NCI-H345 treated with DMSO at 0.1 percent for 48 hours (cell line): ENCODE measurements around the gene KCNQ1.

Source experiments
- DNase-seq: peaks from one replicate; lab custom pipeline; 2025; ENCODE audit not compliant: unreplicated experiment; lab: John Stamatoyannopoulos, UW

Gene KCNQ1

GRCh38 chr11:2661173-2662023 is 216.6 kb downstream of the KCNQ1 start:
- no peak for DNase-seq

GRCh38 chr11:2662024-2662312 is 217.2 kb downstream of the KCNQ1 start:
- no peak for DNase-seq

DNA sequence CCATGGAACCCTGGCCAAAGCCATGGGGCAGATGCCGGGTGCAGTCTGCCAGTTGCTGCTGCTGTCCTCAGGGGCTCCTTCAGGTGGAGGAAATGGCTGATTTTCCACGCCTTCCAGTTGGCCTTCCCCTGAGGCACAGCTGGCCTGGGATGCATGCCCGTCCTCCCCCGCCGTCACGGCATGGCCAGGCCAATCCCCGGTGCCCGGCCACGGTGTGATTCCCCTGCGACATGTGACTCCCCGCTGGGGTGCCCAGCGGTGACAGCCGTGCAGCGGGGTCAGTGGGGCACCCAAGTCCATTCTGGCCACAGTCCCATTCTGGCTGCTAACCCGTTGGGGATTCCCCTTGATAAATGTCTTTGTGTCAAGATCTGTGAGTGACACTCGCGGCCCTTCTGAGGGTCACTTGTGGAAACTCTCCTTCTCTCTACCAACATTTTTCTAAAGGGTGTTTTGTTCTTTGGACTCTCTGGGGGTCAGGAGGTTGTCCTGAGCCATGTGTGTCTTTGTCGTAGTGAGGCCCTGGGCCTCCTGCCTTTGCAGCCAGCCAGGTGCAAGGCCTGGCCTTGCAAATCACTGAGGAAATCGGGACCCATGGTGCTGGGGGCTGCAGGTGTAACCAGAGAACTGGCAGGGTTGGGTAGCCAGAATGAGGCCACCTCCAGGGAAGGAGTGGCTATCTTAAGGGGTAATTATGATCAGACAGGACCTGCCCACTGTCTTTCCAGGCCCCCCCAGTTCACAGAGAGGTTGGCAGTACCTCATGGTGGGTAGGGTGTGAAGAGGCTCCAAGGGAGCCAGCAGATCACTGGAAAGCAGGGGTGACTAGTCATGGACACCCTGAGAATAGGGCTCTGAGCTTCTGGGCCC is 217.9 kb downstream of the KCNQ1 start:
- DNase-seq, result no peak

GRCh38 chr11:2663506-2663905 is 218.7 kb downstream of the KCNQ1 start:
- DNase-seq, result no peak

- DNase-seq, result no peak
Measured at GRCh38 chr11:2663915-2664314, 219.1 kb downstream of the KCNQ1 start.

DNA sequence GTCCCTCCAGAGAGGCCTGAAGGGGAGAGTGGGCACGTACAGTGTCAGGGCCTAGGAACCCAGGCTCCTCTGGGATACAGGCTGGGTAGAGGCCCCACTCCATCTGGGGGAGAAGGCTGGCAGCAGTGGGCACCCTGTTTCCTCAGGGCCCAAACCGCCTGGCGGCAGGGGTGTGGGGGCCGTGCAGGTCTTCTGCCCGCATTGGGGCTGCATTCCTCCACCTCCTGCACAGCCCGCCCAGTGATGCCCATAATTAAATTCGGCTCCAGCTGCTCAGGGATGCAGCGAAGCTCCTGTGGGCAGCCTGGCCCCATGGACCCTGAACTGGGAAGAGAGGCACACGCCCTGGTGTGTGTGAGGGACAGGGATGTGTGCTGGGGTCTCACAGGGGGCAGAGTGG is 219.6 kb downstream of the KCNQ1 start:
- DNase-seq, result no peak

GRCh38 chr11:2664791-2665525 is 220.2 kb downstream of the KCNQ1 start:
- DNase-seq, result no peak

DNA sequence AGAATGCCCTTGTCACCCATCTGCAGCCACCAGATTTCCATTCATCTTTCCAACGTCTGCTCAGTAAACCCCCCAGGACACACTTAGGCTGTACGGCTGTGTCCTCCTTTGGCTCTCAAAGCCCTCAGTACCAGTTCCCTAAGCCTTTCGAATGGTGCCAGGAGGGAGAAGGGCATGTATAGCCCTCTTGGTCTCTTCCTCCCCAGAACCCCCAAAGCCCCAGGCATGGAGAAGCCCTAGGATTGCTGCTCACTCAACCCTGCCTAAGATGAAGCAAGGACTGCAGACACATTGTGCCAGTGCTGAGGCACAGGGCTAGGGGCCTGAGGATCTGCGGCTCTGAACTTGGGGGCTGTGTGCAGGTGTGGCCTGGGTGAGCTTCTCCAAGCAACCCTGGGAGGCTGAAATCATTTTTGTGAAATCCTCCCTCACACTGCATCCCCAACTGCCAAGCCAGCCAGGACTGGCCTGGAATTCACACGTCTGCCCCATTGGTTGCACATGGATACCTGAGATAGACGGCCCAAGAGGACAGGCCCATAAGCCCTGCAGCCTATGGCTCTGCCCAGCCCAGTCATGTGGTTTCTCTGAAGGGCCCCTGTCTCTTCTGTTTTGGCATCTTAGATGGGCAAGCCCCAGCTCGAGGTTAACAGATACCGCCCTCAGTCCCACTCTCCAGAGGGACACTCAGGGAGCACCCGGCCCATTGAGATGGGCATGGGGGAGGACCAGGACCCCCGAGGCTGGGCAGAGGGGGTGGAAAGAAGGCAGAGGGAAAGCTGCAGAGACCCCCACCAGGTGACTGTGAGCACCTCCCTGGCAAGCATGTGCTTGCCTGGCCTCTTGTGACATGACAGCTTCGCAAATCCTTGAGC is 221.0 kb downstream of the KCNQ1 start:
- DNase-seq, result no peak

DNA sequence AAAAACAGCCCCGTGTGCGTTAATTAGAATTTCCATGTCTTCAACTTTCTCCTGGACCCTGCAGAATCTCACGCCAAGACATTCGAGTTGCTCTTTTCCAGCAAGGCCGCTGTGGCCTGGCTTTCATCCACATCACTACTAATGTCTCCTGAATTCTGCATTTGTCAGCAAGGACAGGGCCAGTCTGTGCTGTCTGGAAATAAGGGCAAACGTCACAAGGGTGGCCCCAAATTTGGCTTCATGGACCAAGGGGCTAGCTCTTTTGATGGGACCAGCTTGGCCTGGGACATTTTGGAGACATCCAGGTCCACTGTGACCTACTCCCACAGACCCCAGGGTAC is 221.6 kb downstream of the KCNQ1 start:
- DNase-seq, result no peak

DNA sequence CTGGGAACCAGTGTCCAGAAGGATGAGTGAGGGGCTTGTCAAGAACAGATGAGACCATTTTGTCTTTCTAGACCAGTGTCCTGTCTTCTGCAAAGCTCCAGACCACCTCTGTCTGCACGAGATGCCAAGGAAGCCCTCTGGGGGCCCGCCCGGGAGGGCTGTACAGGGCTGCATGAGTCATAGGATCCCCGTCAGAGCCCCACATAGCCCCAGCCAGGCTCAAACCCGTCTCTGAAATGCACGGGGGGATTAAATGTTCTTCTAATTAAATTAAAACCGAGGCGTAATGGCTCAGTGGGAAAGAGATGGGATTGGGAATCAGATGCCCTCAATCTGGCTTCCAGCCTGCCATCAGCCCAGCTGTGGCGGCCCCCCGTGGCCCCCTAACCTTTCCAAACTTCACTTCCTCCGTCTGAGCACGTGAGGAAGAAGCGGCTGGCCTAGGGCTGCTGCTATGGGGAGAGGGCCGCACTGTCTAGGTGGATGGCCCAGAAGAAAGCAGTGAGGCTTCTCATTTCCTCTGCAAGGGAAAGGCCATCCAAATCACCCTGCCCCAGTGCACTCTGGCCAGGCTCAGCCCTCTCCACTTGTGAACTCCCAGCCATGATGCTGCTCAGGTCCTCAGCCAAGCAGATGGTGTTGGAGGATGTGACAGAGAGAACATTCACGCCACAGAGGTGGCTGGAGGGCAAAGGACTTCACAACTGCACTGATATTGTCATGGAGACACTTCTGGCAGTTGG is 222.2 kb downstream of the KCNQ1 start:
- no peak for DNase-seq

- no peak for DNase-seq
Measured at GRCh38 chr11:2667940-2668339, 223.1 kb downstream of the KCNQ1 start.

DNA sequence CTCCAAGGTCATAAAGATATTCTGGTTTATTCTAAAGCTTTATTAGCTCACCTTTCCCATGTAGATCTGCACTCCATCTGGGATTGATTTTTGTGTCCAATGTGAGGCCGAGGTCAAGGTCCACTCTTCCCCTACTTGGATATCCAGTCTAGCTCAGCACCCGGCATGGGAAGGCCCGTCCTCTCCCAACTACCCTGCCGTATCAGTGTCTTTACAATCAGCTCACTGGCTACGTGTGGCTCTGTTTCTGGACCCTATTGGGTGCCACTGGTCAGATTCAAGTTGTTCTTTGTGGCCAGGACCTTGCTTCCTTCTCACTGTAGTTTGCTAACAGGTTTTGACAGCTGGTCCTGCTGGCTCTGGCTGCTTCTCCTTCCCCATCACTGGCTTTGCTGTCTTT is 224.1 kb downstream of the KCNQ1 start:
- DNase-seq, result no peak

DNA sequence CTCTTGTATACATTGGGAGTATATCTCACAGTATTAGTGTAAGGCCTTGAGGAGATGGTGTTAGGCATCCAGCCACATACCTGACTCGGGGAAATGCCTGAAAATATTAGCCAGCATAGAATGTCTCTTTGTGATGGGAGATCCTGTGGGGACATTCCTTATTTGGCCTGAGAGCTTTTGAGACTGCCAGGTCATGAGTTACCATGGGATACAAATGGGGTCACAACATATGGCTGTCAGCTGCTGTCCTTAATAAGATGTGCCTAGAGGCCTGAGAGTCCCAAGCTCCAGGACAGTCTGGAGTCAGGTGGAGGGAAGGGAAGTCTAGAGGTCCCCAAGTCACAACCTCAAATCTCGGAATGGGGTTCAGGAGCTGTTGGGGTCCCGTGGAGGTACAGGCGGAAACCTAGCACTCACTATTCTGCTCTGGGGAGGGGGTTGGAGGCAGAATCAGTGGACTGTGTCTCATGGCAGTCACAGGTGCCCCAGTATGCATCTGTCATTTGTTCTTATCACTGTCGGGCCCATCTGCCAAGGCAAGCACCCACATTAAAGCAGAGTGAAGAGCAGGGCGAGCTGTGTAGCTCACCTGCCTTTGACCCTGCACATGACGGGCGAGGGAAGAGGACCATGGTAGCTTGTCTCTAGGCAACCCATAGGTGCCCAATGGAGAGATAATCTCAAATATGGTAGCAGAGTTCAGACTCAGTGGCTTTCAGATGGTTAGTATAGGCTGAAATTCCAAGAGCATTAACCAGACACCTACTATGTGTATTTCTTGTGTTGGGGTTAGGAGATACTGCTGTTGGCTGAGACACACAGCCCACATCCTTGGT is 225.0 kb downstream of the KCNQ1 start:
- no peak for DNase-seq

DNA sequence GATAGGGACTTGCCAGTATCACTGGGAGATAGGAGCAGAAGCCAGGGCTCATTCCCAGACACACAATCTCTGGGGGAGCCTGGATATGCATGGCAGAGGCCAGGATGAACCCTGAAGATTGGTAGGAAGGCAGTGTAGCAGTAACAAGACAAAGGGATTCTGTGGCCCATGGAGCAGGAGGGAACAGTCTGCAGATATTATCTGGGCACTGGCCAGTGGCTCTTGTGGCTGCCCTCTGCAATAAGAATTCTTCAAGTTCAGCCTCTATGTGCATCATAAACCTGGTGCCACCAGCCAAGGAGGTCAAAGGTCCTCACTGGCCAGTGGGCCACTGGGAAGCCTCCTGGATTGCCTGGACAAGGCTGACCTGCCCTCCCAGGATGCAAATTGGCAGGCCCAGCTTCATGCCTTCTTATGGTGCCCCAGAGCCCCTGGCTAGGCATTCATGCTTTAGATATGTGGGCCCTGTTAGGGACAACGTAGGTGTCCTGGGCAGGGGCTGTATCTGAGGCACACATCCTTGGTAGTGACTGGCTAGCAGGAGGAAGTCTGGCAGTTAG is 225.8 kb downstream of the KCNQ1 start:
- no peak for DNase-seq

DNA sequence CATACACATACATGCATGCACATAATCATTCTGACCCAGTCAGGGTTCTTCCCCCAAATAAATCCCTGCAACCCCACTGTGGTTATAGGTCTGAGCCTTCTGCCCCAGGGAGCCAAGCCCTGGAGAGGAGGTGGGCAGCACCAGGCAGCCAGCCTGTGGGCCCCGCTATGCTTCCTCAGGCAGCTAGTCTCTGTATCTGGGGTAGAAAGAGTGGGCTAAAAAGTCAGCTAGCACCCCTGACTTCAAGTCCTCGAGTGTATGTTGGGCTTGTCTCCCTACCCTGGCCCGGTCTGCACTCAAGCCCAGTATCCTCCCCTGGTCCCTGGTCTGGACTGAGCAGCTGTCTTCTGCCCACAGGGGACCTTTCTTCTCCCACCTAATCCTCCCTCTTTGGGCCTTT is 226.9 kb downstream of the KCNQ1 start:
- DNase-seq, result no peak

- no peak for DNase-seq
Measured at GRCh38 chr11:2672553-2673249, 227.9 kb downstream of the KCNQ1 start.

DNA sequence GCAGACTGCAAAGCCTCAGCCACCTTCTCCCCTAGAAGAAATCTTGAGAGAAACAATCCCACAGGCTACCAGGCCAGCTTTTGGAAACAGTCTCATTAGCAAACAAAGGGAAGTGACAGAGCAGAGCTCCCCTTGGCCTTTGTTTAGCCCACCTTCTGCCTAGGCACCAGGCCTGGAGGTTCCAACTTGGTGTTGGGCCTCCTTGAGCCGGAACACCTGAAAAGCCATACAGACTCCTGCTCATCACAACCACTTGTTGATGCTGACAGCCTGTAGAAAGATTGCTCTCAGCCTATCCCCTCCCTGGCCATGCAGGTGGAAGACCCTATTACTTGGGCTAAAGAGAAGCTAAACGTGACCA is 228.4 kb downstream of the KCNQ1 start:
- DNase-seq, result no peak

GRCh38 chr11:2673871-2674471 is 229.2 kb downstream of the KCNQ1 start:
- DNase-seq, result no peak
